T-helper 2 cell treated with Interferon-gamma antibody and Interleukin-4, amounts not matched to agents 100 ng/mL and 5 ng/mL, for 36 hours (primary cell): ENCODE data around the gene PASD1. TPM values are rescaled to one million over a fixed set of nuclear protein-coding genes. Genes with fewer than 3 reads are reported as not detected.
"Not testable (repeated sequence)": the region's sequence is repeated elsewhere in the genome, so short reads cannot be mapped to it uniquely, and the experiment has no call there.

Experiments
- intact Hi-C: fragments of 100-400 bp; cut with micrococcal nuclease; formaldehyde crosslinking; loops from one replicate; pipeline ENCODE4 v1.15.1; 2023
- total RNA-seq: library from RNA; stranded (reverse); gene quantifications from 2 replicates; pipeline ENCODE4 v1.2.3, GENCODE V29; 2022

The PASD1 gene
- total RNA-seq = not detected in 2 replicates

- intact Hi-C loops = no loop called here
Observed at GRCh38 chrX:151563449-151563848, at the start of gene PASD1. Gene PASD1, plus strand, starts transcription at chrX:151563675. Its CDS starts 37,879 bp downstream, at chrX:151601554.

DNA sequence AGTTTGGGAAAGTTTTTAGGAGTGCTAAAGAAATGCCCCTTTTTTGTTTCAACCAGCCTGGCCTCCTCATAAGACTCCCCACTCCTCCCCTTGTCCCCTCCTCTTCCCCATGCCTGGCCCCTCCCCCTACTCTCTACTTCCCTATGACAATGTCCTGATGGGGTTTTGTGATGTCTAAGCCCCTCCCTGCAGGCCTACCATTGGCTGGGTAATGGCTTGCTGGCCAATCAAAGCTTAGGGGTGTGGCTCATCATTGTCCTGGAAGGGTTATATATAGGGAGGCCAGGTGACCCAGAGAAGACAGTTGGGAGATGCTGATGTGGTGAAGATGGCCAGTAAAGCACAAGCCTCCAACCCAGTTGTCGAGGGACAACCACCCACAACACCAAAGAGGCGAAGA, 48.2 kb upstream of the PASD1 start:
- intact Hi-C loops = no loop called here

- intact Hi-C loops = no loop called here
Observed at GRCh38 chrX:151516538-151517187, 46.8 kb upstream of the PASD1 start.

DNA sequence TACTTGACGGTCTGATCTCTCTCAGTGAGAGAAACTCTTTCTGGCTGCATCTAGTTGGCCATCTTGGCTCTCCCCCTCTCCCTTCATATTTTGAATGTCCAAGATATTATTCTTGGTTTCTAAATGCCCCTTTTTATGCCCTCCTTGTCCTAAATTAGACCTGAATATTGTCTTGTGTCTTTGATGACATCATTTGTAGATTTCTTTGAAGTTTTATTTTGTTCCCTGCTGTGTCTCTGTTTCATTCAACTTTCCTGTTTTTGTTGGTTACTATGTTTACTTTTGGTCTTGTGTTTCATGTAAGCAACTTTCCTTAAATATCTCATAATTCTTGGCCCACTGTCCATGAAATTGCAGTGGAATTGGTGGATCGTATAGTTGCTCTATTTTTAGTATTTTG, 46.1 kb upstream of the PASD1 start:
- intact Hi-C loops = no loop called here

DNA sequence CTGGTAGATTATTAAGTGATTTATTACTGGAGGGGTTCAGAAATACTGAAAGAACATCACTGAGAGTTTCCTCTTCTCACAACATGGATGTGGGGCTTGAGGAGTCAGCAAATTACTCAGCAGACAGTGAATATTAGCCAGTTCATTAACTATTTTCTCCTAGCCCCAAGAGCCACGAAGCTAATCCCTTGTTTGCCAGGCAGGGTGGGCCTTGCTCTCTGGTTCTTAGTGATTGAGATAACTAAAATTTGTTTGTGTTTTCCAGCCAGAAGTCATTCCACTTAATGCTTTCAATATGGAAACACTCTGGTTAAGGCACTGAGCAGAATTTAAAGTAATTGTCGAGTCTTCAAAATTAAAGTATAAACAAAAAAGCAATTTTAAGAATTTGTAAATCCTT, 40.1 kb upstream of the PASD1 start:
- intact Hi-C loops = no loop called here

- intact Hi-C loops = no loop called here
Observed at GRCh38 chrX:151536571-151536970, 26.9 kb upstream of the PASD1 start.

GRCh38 chrX:151537572-151537971, 25.9 kb upstream of the PASD1 start:
- intact Hi-C loops = no loop called here

- intact Hi-C loops = no loop called here
Observed at GRCh38 chrX:151538190-151539122, 25.0 kb upstream of the PASD1 start.

GRCh38 chrX:151543706-151544105, 19.8 kb upstream of the PASD1 start:
- intact Hi-C loops = no loop called here

GRCh38 chrX:151546226-151546625, 17.2 kb upstream of the PASD1 start:
- intact Hi-C loops = not testable (repeated sequence)

DNA sequence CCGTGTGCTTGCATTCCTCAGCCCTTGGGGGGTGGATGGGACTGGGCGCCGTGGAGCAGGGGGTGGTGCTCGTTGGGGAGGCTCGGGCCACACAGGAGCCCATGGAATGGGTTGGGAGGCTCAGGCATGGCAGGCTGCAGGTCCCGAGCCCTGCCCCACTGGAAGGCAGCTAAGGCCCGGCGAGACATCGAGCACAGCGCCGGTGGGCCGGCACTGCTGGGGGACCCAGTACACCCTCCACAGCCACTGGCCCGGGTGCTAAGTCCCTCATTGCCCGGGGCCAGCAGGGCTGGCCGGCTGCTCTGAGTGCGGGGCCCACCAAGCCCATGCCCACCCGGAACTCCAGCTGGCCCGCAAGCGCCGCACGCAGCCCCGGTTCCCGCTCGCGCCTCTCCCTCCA, 12.3 kb upstream of the PASD1 start:
- intact Hi-C loops = not testable (repeated sequence)

- intact Hi-C loops = no loop called here
Observed at GRCh38 chrX:151552743-151553142, 10.7 kb upstream of the PASD1 start.

- intact Hi-C loops = not testable (repeated sequence)
Observed at GRCh38 chrX:151555301-151555700, 8.2 kb upstream of the PASD1 start.

DNA sequence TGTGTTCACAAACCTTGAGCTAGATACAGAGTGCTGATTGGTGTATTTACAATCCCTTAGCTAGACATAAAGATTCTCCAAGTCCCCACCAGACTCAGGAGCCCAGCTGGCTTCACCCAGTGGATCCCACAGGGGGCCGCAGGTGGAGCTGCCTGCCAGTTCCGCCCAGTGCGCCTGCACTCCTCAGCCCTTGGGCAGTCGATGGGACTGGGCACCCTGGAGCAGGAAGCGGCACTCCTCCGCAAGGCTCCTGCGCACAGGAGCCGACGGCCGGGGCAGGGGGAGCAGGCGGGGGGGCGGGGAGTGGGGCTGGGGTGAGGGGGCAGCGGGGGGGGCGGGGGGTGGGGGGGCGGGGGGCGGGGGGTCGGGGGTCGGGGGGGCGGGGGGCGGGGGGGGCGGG, 990 bp upstream of the PASD1 start:
- intact Hi-C loops = not testable (repeated sequence)

GRCh38 chrX:151563003-151563402, 472 bp upstream of the PASD1 start:
- intact Hi-C loops = not testable (repeated sequence)

- intact Hi-C loops = no loop called here
Observed at GRCh38 chrX:151564035-151564434, 560 bp downstream of the PASD1 start.

GRCh38 chrX:151566872-151567271, 3.4 kb downstream of the PASD1 start:
- intact Hi-C loops = not testable (repeated sequence)

DNA sequence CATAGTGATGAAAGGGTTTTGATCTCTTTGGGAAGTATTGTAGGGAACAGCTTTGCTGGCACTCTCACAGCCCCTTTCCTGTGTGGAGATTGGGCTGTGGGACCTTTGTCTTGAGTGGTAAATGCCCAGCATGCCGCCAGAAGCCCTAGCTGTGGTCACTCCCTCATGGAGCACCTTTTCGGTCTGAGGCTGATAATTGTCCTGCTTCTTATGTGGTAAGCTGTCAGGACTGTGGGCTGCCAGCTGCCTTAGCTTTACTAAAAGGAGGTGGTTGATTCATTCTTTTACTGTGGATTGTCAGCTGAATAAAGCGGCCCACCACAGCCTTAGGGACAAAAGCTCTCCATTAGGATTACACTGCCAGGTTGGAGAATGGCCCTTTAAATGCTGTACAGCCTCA, 7.1 kb downstream of the PASD1 start:
- intact Hi-C loops = no loop called here

- intact Hi-C loops = not testable (repeated sequence)
Observed at GRCh38 chrX:151593384-151593783, 29.9 kb downstream of the PASD1 start.

DNA sequence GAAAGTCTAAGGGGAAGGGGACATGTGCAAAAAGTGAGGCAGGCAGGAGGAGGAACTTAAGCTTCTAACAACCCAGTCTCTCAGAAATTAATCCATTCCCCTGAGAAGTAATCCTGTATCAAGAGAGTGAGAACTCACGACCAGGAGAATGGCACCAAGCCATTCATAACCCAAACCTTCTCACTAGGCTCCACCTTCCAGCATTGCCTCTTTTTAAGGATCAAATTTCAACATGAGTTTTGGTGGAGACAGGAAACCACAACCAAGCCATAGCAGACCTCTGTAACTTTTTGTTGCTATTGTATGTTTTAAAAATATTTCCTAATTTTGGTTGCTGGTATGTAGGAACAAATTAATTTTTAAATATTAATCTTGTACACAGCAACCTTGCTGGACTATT, 32.8 kb downstream of the PASD1 start:
- intact Hi-C loops = no loop called here

- intact Hi-C loops = no loop called here
Observed at GRCh38 chrX:151604931-151605330, 41.5 kb downstream of the PASD1 start.

- intact Hi-C loops = no loop called here
Observed at GRCh38 chrX:151609222-151609621, 45.7 kb downstream of the PASD1 start.

DNA sequence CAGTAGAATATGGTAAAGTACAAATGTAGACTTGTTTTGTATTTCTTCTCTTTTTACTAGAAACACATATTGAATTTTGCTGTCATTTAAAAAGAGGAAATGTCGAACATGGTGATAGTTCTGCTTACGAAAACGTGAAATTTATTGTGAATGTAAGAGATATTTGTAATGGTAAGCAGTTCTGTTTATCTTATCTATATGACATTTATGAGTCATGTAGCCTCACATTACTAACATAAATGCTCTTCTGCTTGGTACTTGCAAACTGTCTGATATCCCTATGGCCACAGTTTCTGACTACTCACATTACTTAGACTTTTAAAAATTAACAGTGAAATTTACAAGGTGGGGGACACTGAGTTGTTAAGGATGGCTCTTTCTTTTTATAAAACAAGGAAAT, 57.9 kb downstream of the PASD1 start:
- intact Hi-C loops = no loop called here
